T follicular helper cell (primary cell): ENCODE results near the gene MTMR3.

Experiments used
- DNase-seq: peaks from one replicate; pipeline ENCODE4 v3.0.0-alpha.2; 2020; ENCODE audit warnings: low read depth

Gene MTMR3

GRCh38 chr22:30002861-30003486, 120.0 kb downstream of the MTMR3 start:
- DNase-seq: no peak

- no peak for DNase-seq
These were observed 121.1 kb downstream of the MTMR3 start for GRCh38 chr22:30004101-30004500.

GRCh38 chr22:30004694-30005093, 121.7 kb downstream of the MTMR3 start:
- no peak for DNase-seq

- peak; percentile 44 for DNase-seq
These were observed 122.4 kb downstream of the MTMR3 start for GRCh38 chr22:30005213-30005857.

GRCh38 chr22:30007361-30007760, 124.4 kb downstream of the MTMR3 start:
- DNase-seq: no peak

GRCh38 chr22:30008401-30008800, 125.4 kb downstream of the MTMR3 start:
- no peak for DNase-seq

GRCh38 chr22:30009478-30009877, 126.5 kb downstream of the MTMR3 start:
- DNase-seq: no peak

- DNase-seq: no peak
These were observed 127.9 kb downstream of the MTMR3 start for GRCh38 chr22:30010789-30011405.

- DNase-seq: no peak
These were observed 130.2 kb downstream of the MTMR3 start for GRCh38 chr22:30013201-30013600.

GRCh38 chr22:30014244-30014643, 131.3 kb downstream of the MTMR3 start:
- no peak for DNase-seq

- no peak for DNase-seq
These were observed 132.3 kb downstream of the MTMR3 start for GRCh38 chr22:30015229-30015797.

- no peak for DNase-seq
These were observed 132.9 kb downstream of the MTMR3 start for GRCh38 chr22:30015846-30016245.

GRCh38 chr22:30016596-30016995, 133.6 kb downstream of the MTMR3 start:
- no peak for DNase-seq

GRCh38 chr22:30017375-30018223, 134.6 kb downstream of the MTMR3 start:
- DNase-seq: no peak

GRCh38 chr22:30020511-30020910, 137.5 kb downstream of the MTMR3 start:
- no peak for DNase-seq

GRCh38 chr22:30021338-30021737, 138.4 kb downstream of the MTMR3 start:
- DNase-seq: no peak

- DNase-seq: no peak
These were observed 139.1 kb downstream of the MTMR3 start for GRCh38 chr22:30021881-30022619.

- no peak for DNase-seq
These were observed 140.2 kb downstream of the MTMR3 start for GRCh38 chr22:30023099-30023660.

- no peak for DNase-seq
These were observed 141.3 kb downstream of the MTMR3 start for GRCh38 chr22:30024231-30024630.

- DNase-seq: no peak
These were observed 142.2 kb downstream of the MTMR3 start for GRCh38 chr22:30025221-30025620.

- no peak for DNase-seq
These were observed 143.8 kb downstream of the MTMR3 start for GRCh38 chr22:30026756-30027155.
